ENCODE measurements around the gene SLC22A7.

DNA sequence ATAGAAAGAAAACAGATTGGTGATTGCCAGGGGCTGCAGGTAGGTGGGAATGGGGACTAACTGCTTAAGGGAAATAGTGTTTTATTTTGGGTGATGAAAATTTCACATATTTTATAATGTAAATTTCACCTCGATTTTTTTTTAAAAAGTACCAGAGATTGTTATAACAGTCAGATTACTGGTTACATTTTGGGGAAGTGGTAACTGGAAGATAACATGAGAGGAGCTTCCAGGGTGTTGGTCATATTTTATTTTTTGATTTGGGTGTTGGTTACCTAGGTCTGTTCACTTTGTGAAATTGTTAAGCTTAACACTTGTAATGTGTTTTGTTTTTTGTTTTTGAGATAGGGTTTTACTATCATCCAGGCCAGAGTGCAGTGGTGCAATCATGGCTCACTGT, 27.8 kb downstream of the SLC22A7 start:
- TF ChIP-seq, protein P1, sequence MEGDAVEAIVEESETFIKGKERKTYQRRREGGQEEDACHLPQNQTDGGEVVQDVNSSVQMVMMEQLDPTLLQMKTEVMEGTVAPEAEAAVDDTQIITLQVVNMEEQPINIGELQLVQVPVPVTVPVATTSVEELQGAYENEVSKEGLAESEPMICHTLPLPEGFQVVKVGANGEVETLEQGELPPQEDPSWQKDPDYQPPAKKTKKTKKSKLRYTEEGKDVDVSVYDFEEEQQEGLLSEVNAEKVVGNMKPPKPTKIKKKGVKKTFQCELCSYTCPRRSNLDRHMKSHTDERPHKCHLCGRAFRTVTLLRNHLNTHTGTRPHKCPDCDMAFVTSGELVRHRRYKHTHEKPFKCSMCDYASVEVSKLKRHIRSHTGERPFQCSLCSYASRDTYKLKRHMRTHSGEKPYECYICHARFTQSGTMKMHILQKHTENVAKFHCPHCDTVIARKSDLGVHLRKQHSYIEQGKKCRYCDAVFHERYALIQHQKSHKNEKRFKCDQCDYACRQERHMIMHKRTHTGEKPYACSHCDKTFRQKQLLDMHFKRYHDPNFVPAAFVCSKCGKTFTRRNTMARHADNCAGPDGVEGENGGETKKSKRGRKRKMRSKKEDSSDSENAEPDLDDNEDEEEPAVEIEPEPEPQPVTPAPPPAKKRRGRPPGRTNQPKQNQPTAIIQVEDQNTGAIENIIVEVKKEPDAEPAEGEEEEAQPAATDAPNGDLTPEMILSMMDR (IDR thresholded peaks at IDR 0.05): no peak
- TF ChIP-seq POLR2A (IDR thresholded peaks at IDR 0.05) (no peak), EP300 (IDR thresholded peaks at IDR 0.05) (no peak)

All from tibial nerve (tissue), 4 donors.